NT2/D1 (cell line): ENCODE measurements around the gene RELCH.

Source experiments
- DNase-seq: peaks from one replicate; pipeline ENCODE4 v3.0.0-alpha.2; 2011; ENCODE audit warnings: low read depth, low spot score
- H3K27me3 ChIP-seq: 2 replicates; pipeline ENCODE4 v1.6.0; 2011; ENCODE audit warnings: mild to moderate bottlenecking; ENCODE audit not compliant: insufficient read length, insufficient read depth
- H3K36me3 ChIP-seq: 2 replicates; pipeline ENCODE4 v1.6.1; 2011; ENCODE audit warnings: mild to moderate bottlenecking, low read length, mixed read lengths; ENCODE audit not compliant: insufficient read depth, insufficient read length
- H3K4me1 ChIP-seq: 2 replicates; pipeline ENCODE4 v1.5.1; 2011; ENCODE audit not compliant: insufficient read depth, insufficient read length
- H3K4me3 ChIP-seq: 2 replicates; pipeline ENCODE4 v1.5.1; 2011; ENCODE audit warnings: low read depth; ENCODE audit not compliant: insufficient read length
- H3K9ac ChIP-seq: 2 replicates; pipeline ENCODE4 v1.6.0; 2011; ENCODE audit warnings: low read depth; ENCODE audit not compliant: insufficient read length
- H3K9me3 ChIP-seq: 2 replicates; pipeline ENCODE4 v1.5.1; 2011; ENCODE audit warnings: mild to moderate bottlenecking, low read length; ENCODE audit not compliant: insufficient read depth
- SUZ12 ChIP-seq: IDR thresholded peaks from 2 replicates; pipeline ENCODE4 v1.6.1; 2011; ENCODE audit not compliant: insufficient read length, insufficient read depth; ENCODE audit errors: extremely low read depth
- YY1 ChIP-seq: IDR thresholded peaks from 2 replicates; pipeline ENCODE4 v1.6.1; 2011; ENCODE audit not compliant: insufficient read length, insufficient read depth
- ZNF274 ChIP-seq: IDR thresholded peaks from 2 replicates; pipeline ENCODE4 v1.6.1; 2011; ENCODE audit warnings: mild to moderate bottlenecking, low read depth, low read length

The RELCH gene

GRCh38 chr18:62346333-62347088 lies 159.5 kb downstream of the RELCH start:
- TF ChIP-seq ZNF274 (no peak), SUZ12 (no peak), YY1 (no peak)
- no peak for DNase-seq

DNA sequence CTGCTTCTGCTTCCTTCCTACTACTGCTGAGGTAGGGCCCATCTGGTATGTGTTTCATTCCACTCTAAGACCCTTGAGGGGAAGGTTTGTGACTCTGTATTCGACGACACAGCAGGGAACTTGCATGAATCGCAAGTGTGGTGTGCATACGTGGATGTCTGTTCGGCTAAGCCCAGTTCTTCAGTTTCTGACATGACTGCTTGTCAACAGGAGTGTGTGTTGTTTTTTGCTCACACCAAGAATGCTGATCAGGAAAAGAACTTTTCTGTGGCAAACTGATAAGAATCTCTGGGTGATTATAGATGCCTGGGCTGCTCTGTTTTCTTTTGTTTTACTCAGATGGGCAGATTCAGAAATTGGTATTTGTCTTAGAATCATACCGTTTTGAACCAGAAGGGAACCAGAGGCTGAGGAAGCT lies 160.0 kb downstream of the RELCH start:
- no peak for DNase-seq
- H3K9ac ChIP-seq = no peak overlapping the region

More at GRCh38 chr18:62346333-62347088, 159.5 kb downstream of the RELCH start:
- Histone ChIP-seq H3K9me3 (no peaks in the 10 kb centered on the region), H3K4me1 (peaks cover 9% of the 10 kb centered on the region), H3K4me3 (no peak overlapping the region), H3K9ac (no peak overlapping the region), H3K27me3 (no peaks in the 10 kb centered on the region), H3K36me3 (no peaks in the 10 kb centered on the region)

GRCh38 chr18:62348474-62348873 lies 161.4 kb downstream of the RELCH start:
- no peak for DNase-seq
- Histone ChIP-seq H3K9ac (no peak overlapping the region), H3K36me3 (no peaks in the 10 kb centered on the region), H3K4me3 (no peak overlapping the region), H3K27me3 (no peaks in the 10 kb centered on the region), H3K4me1 (peaks cover 9% of the 10 kb centered on the region), H3K9me3 (no peaks in the 10 kb centered on the region)
- TF ChIP-seq ZNF274 (no peak), YY1 (no peak)

More for the DNA sequence above, 160.0 kb downstream of the RELCH start:
- H3K9me3 ChIP-seq = no peaks in the 10 kb centered on the region
- H3K4me1 ChIP-seq = peaks cover 9% of the 10 kb centered on the region
- no peak overlapping the region for H3K4me3 ChIP-seq
- no peaks in the 10 kb centered on the region for H3K27me3 ChIP-seq
- TF ChIP-seq SUZ12 (no peak), ZNF274 (no peak), YY1 (no peak)
- no peaks in the 10 kb centered on the region for H3K36me3 ChIP-seq

DNA sequence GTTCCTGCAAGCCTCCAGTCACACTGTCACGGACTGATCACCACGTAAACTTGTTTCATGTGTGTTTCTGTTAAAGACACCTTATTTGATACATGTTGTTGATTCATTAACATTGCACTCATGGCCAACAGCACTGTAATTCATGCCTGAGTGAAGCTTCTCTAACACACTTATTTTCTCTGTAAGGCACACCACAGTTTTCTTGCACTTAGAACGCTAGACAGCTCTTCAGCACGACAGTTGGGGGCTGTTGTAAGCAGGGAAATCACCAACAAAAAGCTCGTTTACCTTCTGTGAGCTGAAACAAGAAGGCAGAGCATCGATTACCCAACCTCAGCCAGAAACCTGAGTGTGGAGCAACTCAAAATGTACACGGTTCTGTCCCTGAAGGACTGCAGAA lies 166.1 kb downstream of the RELCH start:
- peaks cover 5% of the 10 kb centered on the region for H3K4me1 ChIP-seq

DNA sequence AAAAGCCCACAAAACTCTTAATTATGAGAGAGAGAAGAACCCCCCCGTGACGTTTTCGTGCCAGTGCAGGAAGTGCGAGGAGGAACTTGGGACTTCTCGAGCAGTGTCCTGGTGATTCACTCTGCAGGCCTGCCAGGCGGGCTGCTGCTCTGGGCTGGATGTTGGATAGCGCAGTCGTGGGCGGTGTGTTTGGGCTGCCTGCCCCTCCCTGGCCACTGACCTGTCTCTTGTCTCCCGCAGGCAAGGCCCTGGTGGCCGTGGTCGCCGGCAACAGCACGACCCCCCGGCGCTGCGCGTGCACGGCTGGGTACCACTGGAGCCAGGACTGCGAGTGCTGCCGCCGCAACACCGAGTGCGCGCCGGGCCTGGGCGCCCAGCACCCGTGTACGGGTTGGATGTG lies 167.1 kb downstream of the RELCH start:
- H3K27me3 ChIP-seq = no peaks in the 10 kb centered on the region
- no peak for TF ChIP-seq ZNF274
- TF ChIP-seq YY1 = no peak
- TF ChIP-seq SUZ12 = no peak
- no peaks in the 10 kb centered on the region for H3K36me3 ChIP-seq

More for the DNA sequence above, 166.1 kb downstream of the RELCH start:
- no peak for DNase-seq
- Histone ChIP-seq H3K27me3 (no peaks in the 10 kb centered on the region), H3K9me3 (no peaks in the 10 kb centered on the region), H3K4me3 (no peak overlapping the region), H3K36me3 (no peaks in the 10 kb centered on the region), H3K9ac (no peak overlapping the region)
- TF ChIP-seq ZNF274 (no peak), SUZ12 (no peak), YY1 (no peak)

DNA sequence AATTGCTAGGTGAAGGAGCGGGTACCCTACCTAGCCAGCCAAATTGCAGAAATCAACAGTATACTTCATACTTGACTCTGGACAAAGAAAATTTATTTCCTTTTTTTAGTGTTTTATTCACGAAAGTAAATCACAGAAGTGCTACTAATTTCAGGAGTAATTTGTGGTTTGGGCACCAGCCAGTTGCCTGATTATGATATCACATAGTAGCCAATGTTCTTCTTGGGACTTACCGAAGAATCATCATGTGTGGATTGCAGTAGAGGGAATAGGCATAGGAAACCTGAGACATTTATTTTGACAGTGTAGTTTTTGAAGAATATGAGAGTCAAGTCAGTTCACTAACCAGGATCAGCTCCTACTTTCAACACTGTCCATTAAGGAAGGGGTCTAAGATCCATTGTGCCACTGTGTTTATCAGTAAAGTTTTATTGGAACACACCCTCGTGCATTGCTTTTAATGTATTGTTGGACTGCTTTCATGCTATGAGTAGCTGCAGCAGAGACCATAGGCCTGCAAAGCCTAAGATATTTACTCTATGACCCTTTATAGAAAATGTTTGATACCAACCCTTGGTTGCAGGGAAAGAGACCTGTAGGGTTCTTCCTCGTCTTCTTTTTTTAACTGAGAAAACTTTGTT lies 170.1 kb downstream of the RELCH start:
- no peaks in the 10 kb centered on the region for H3K9me3 ChIP-seq
- DNase-seq = no peak
- no peaks in the 10 kb centered on the region for H3K27me3 ChIP-seq
- peaks cover 5% of the 10 kb centered on the region for H3K4me1 ChIP-seq
- H3K4me3 ChIP-seq = no peak overlapping the region
- TF ChIP-seq SUZ12 (no peak), ZNF274 (no peak)
- no peaks in the 10 kb centered on the region for H3K36me3 ChIP-seq
- H3K9ac ChIP-seq = no peak overlapping the region

More for the DNA sequence above, 167.1 kb downstream of the RELCH start:
- Histone ChIP-seq H3K4me1 (peaks cover 5% of the 10 kb centered on the region), H3K4me3 (no peak overlapping the region), H3K9me3 (no peaks in the 10 kb centered on the region), H3K9ac (no peak overlapping the region)
- no peak for DNase-seq
